Activated CD4-positive, CD25-positive, alpha-beta regulatory T cell treated with anti-CD3 and anti-CD28 coated beads, Interleukin-2, amount 50 U/mL, for 72 hours (primary cell): ENCODE data around the gene PCA3.

Experiments used
- DNase-seq: peaks from one replicate; pipeline ENCODE4 v3.0.0; 2021

Gene PCA3

DNA sequence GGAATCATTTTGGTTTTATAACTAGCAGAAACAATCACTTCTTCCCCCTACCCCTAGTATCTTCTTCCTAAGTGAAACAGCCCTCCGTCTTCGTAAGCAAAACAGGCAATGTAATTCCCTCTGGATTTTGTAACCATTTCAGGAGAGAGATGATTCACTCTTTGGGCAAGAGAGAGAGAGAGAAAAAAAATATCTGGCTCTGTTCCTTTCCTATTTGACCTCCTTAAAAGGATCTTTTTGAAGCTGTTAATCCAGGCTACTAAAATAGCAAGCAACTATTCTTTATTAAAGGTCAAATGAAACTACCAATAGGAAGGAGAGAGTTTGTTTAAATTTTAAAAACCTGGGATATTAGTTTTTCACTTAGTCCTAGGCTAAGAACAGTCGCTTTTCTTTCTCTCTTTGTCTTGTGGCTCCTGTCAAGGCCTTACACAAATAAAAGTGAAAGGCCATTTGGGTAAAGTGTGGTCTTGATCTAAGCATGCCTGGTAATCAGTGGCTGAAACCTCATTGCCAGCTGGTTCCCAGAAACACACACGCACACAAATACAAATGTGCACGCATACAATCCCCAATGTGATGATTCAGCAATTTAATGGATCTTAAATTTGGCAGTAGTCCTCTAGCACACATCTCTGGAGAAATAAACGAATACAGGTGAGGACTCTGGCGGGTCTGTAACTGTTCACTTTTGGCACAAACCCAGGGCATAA lies 71.5 kb downstream of the PCA3 start:
- DNase-seq: no peak
